Ovary (tissue), 9 donors: Measurements from ENCODE around the gene PTPRU. TPM values are rescaled to one million over a fixed set of nuclear protein-coding genes. Genes with fewer than 3 reads are reported as not detected.

Source experiments
- DNase-seq, 5 donors: peaks; one replicate each; pipeline ENCODE4 v3.0.0-alpha.2; 2019 to 2020
- H3K27ac ChIP-seq, 2 donors: fragments of 200-600 bp; one replicate each; pipeline versions ENCODE4 v1.5.1 to v1.8.0; 2019 to 2022
- H3K27me3 ChIP-seq: fragments of 200-600 bp; one replicate; pipeline ENCODE4 v1.8.0; 2022
- H3K36me3 ChIP-seq: fragments of 200-600 bp; sonication (generic); one replicate; pipeline ENCODE4 v1.5.1; 2019
- H3K4me1 ChIP-seq: one replicate; pipeline ENCODE4 v1.8.1; 2013; ENCODE audit warnings: mild to moderate bottlenecking, moderate library complexity; ENCODE audit not compliant: insufficient read depth
- H3K4me3 ChIP-seq: fragments of 200-600 bp; sonication (generic); one replicate; pipeline ENCODE4 v1.5.1; 2017
- H3K9me3 ChIP-seq, 2 donors: fragments of 200-600 bp in 1 of 2; sonication (generic) in 1 of 2; one replicate each; pipeline versions ENCODE4 v1.5.1 to v1.8.1; 2013 to 2019; ENCODE audit warnings: mild to moderate bottlenecking in 1 of 2, moderate library complexity in 1 of 2
- CTCF ChIP-seq, 3 donors: fragments of 450-650 bp in 2 of 3; fragments of 200-600 bp in 1 of 3; IDR thresholded peaks; one replicate each; pipeline versions ENCODE4 v1.5.1 to v1.8.0; 2016 to 2022; ENCODE audit warnings: antibody characterized with exemption in 3 of 3, mild to moderate bottlenecking in 1 of 3
- EP300 ChIP-seq: sonication (generic); formaldehyde crosslinking; IDR thresholded peaks from one replicate; pipeline ENCODE4 v1.6.1; 2017; ENCODE audit warnings: antibody characterized with exemption
- POLR2A ChIP-seq: fragments of 450-650 bp; IDR thresholded peaks from one replicate; pipeline ENCODE4 v1.6.1; 2017; ENCODE audit warnings: antibody characterized with exemption, mild to moderate bottlenecking, moderate library complexity
- WGBS, 3 donors: extraction: QIAGEN DNeasy Blood & Tissue Kit in 1 of 3; methylation state at CpG; one replicate each; pipeline versions ENCODE4 v1.1.5 to v1.1.7; 2013 to 2017; 5-methylcytosine and 5-hydroxymethylcytosine counted together
- intact Hi-C, 4 donors: fragments of 100-400 bp; cut with DNase I; formaldehyde crosslinking; loops; one replicate each; pipeline versions ENCODE4 v1.11.0 to v1.15.1; 2022 to 2023
- polyA plus RNA-seq, 2 donors: library from polyadenylated mRNA; stranded (reverse); fragments of 200-250 nt in 1 of 2; fragments of 350-450 nt in 1 of 2; fragmentation: Illumina TruSeq in 1 of 2; extraction: RNeasy Lipid Tissue Mini Kit (QIAGEN cat#74804) in 1 of 2; gene quantifications; one replicate each; pipeline ENCODE4 v1.2.3, GENCODE V29; 2013 to 2014
- total RNA-seq, 7 donors: library from RNA; depleted of rRNA in 2 of 7; stranded (reverse); fragments of >200 nt in 2 of 7; fragmentation: NEBNext Ultra II Directional in 3 of 7; extraction: Animal tissue kit (Norgen Biotek cat#: 25700) in 3 of 7; gene quantifications; one replicate each; pipeline versions ENCODE4 v1.1.0 to v1.2.4, GENCODE V29; 2016 to 2023
- donor health status: DM: no; HTN: no; CAD: no; lungs with moderate emphysema.
- donor health status: DM: no; HTN: no; CAD: no.
- donor health status: Bipolar disorder and iron deficiency.
- donor health status: DM: yes; HTN: yes; CAD: no.
- donor health status: DM: no; HTN: no; CAD: no.
- donor health status: DM: yes; HTN: yes; CAD: no.

The PTPRU gene
- total and polyA plus RNA-seq, 9 donors: 2.9 to 45.2 (median 29.9) TPM

GRCh38 chr1:29333008-29333407, 96.7 kb downstream of the PTPRU start:
- H3K4me1 ChIP-seq: no peaks in the 10 kb centered on the region
- TF ChIP-seq CTCF (IDR thresholded peaks at IDR 0.05): no peak
- no peak for TF ChIP-seq POLR2A
- TF ChIP-seq EP300: no peak
- no peaks in the 10 kb centered on the region for H3K27me3 ChIP-seq
- no peaks in the 10 kb centered on the region for H3K9me3 ChIP-seq
- WGBS, 3 donors: 55 to 58% (median 55%) methylated on average over 3 of the region's 3 CpGs
- no peaks in the 10 kb centered on the region for H3K36me3 ChIP-seq
- no peak overlapping the region for H3K4me3 ChIP-seq
- H3K27ac ChIP-seq: no peak overlapping the region
- DNase-seq: no peak
- intact Hi-C loops: no loop called here

GRCh38 chr1:29335573-29335972, 99.3 kb downstream of the PTPRU start:
- TF ChIP-seq EP300: no peak
- TF ChIP-seq POLR2A: no peak
- no peak for TF ChIP-seq CTCF (IDR thresholded peaks at IDR 0.05)
- Histone ChIP-seq H3K9me3 (no peaks in the 10 kb centered on the region), H3K4me1 (no peaks in the 10 kb centered on the region), H3K27me3 (no peaks in the 10 kb centered on the region), H3K27ac (no peak overlapping the region), H3K4me3 (no peak overlapping the region), H3K36me3 (no peaks in the 10 kb centered on the region)
- no peak for DNase-seq
- intact Hi-C loops: no loop called here

GRCh38 chr1:29338908-29339575, 102.7 kb downstream of the PTPRU start:
- no peaks in the 10 kb centered on the region for H3K27me3 ChIP-seq
- intact Hi-C loops: no loop called here
- no peak for DNase-seq
- no peaks in the 10 kb centered on the region for H3K9me3 ChIP-seq
- TF ChIP-seq EP300 (no peak), POLR2A (no peak), CTCF (IDR thresholded peaks at IDR 0.05) (no peak)
- no peaks in the 10 kb centered on the region for H3K36me3 ChIP-seq
- H3K27ac ChIP-seq: no peak overlapping the region
- H3K4me3 ChIP-seq: no peak overlapping the region
- 47 to 50% (median 49%) methylated on average over 3 of the region's 3 CpGs for WGBS, 3 donors
- H3K4me1 ChIP-seq: no peaks in the 10 kb centered on the region

- intact Hi-C loops: no loop called here
- WGBS, 3 donors: 39 to 61% (median 41%) methylated on average over 4 of the region's 4 CpGs
- H3K36me3 ChIP-seq: no peaks in the 10 kb centered on the region
- no peak overlapping the region for H3K4me3 ChIP-seq
- H3K9me3 ChIP-seq: no peaks in the 10 kb centered on the region
- H3K27ac ChIP-seq: no peak overlapping the region
- TF ChIP-seq EP300: no peak
- TF ChIP-seq POLR2A: no peak
- TF ChIP-seq CTCF (IDR thresholded peaks at IDR 0.05): no peak
- no peaks in the 10 kb centered on the region for H3K27me3 ChIP-seq
- no peaks in the 10 kb centered on the region for H3K4me1 ChIP-seq
- no peak for DNase-seq
Measured at GRCh38 chr1:29341936-29342335, 105.6 kb downstream of the PTPRU start.
